Fibroblast of mammary gland (primary cell): Measurements from ENCODE around the gene STXBP4.
"Not testable (repeated sequence)": the region's sequence is repeated elsewhere in the genome, so short reads cannot be mapped to it uniquely, and the experiment has no call there.

Experiments used
- DNase-seq: peaks from one replicate; pipeline ENCODE4 v3.0.0-alpha.2; 2010; ENCODE audit warnings: low read depth
- H3K4me3 ChIP-seq: 2 replicates; pipeline ENCODE4 v1.5.1; 2011; ENCODE audit warnings: low read depth, mild to moderate bottlenecking, low read length, moderate library complexity; ENCODE audit not compliant: control insufficient read depth
- CTCF ChIP-seq: conservative IDR thresholded peaks from 2 replicates; pipeline ENCODE4 v1.5.1; 2011; ENCODE audit warnings: low read depth, low read length, inconsistent platforms; ENCODE audit not compliant: control insufficient read depth, insufficient read depth

STXBP4 gene

DNA sequence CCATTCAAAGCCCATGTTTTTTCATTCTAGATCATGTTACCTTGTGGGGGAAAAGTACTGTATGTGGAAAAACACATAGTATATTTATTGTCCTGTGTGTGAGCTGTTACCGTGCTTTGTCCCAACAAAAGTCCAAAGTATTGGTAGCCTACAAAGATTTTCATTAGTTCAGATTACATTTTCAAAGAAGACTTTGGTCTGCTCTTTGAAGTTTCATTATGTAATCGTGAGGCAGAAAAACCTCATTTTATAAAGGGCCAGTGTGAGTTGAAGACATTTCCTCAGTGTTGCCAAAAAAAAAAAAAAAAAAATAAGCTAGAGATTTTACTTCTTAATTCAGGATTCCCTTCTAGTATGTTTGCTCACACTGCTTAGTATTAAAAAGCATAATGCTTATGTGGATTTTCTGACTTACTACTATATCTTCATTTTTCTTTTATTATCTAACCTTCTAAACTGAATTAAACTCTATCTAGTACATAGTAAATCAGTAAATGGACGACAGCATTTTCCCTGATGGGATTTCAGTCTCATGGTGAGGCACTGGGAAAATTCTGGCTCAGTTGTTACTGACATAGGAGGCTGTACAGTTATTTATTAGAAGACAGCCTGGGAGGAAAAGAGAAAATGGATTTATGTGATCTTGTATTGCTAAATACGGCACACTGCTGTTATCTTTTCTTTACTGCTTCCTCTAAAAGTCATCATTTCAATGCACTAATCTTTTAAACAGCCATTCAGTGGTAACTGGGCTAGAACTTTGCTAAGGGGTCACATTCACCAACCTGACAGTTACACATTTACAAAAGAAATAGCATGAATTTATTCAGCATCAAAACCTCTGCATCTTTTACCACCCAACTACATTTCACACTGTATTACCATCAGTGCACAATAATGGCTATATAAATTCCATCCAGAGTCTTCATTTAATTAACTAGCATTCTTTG lies 100.6 kb downstream of the STXBP4 start:
- TF ChIP-seq CTCF = no peak
- no peak for DNase-seq
- no peak overlapping the region for H3K4me3 ChIP-seq

DNA sequence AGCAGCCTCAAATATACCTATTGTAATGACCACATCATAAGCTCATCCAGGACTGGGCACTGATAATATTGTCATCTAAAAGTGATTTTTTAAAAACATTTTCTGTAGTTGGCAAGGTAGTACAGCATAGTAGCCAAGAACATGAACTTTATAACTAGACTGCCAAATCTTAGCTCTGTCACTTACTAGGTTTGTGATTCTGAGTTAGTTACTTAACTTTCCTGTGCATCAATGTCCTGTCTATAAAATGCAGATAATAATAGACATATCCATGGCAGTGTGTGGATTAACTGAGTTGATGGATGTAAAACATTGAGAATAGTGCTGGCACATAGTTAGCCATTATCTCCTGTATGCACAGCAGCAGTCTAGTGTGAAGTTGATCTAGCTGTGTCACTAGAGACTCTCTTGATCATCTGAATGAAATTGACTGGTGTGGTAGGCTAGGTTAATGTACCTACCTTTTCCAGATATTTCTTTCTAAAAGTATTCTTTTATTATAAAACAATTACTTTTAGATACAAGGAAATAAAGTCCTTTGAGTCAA lies 101.5 kb downstream of the STXBP4 start:
- H3K4me3 ChIP-seq = no peak overlapping the region
- TF ChIP-seq CTCF = no peak
- DNase-seq = no peak

DNA sequence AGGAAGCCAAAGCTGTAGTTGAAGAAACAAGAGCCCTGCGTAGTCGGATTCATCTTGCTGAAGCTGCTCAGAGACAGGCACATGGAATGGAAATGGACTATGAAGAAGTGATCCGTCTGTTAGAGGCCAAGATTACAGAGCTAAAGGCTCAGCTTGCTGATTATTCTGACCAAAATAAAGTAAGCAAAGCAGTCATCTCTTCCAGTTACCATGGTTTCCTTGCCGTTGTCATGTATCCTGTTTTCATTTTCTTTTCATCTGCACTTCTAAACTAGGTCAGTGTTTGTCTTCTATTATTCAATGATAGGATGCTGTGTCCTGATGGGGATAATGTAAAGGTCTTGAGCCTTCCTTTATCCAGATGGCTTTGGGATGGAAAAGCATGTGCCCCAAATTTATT lies 104.3 kb downstream of the STXBP4 start:
- no peak for TF ChIP-seq CTCF
- no peak for DNase-seq
- no peak overlapping the region for H3K4me3 ChIP-seq

GRCh38 chr17:55073467-55073866 lies 104.9 kb downstream of the STXBP4 start:
- DNase-seq, H3K4me3 ChIP-seq: not testable (repeated sequence)

- H3K4me3 ChIP-seq = no peak overlapping the region
- DNase-seq = no peak
- TF ChIP-seq CTCF = no peak
Observed at GRCh38 chr17:55081559-55081958, 113.0 kb downstream of the STXBP4 start.

DNA sequence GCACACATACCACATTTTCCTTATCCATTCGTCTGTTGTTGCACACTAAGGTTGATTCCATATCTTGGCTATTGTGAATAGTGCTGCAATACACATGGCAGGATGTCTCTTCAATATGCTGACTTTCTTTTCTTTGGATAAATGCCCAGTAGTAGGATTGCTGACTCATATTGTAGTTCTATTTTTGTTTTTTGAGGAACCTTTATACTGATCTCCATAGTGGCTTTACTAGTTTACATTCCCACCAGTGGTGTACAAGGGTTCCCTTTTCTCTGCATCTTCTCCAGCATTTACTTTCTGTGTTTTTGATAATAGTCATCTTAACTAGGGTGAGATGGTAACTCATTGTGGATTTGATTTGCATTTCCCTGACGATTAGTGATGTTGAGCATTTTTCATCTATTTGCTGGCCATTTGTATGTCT lies 118.1 kb downstream of the STXBP4 start:
- TF ChIP-seq CTCF = no peak
- H3K4me3 ChIP-seq = no peak overlapping the region
- peak; percentile 89 for DNase-seq

GRCh38 chr17:55089256-55089655 lies 120.7 kb downstream of the STXBP4 start:
- TF ChIP-seq CTCF = no peak
- DNase-seq = no peak
- H3K4me3 ChIP-seq = no peak overlapping the region
